ENCODE results near the gene ZNFX1.
"Not testable (repeated sequence)": the region's sequence is repeated elsewhere in the genome, so short reads cannot be mapped to it uniquely, and the experiment has no call there.

The ZNFX1 gene

GRCh38 chr20:49278036-49278817, at the start of gene ZNFX1:
TSS of gene ZNFX1 (minus strand) at chr20:49278057. CDS start at chr20:49275839, 2,218 bp downstream.
- Mint-ChIP-seq H3K27me3 (no peaks in the 10 kb centered on the region), H3K36me3 (peaks cover 59% of the 10 kb centered on the region), H3K9me3 (ENCODE audit: low read depth) (peaks cover 11% of the 10 kb centered on the region), H3K27ac (peak within 1 kb of the TSS; percentile 100), H3K4me3 (peak within 1 kb of the TSS; percentile 99), H3K4me1 (ENCODE audit: low read depth) (peaks cover 54% of the 10 kb centered on the region)

- peaks cover 13% of the 10 kb centered on the region for H3K27me3 Mint-ChIP-seq
- peaks cover 19% of the 10 kb centered on the region for H3K4me1 Mint-ChIP-seq (ENCODE audit: low read depth)
- no peak overlapping the region for H3K4me3 Mint-ChIP-seq
- no peaks in the 10 kb centered on the region for H3K36me3 Mint-ChIP-seq
- no peaks in the 10 kb centered on the region for H3K9me3 Mint-ChIP-seq (ENCODE audit: low read depth)
- H3K27ac Mint-ChIP-seq: no peak overlapping the region
Measured at GRCh38 chr20:49326026-49326425, 48.2 kb upstream of the ZNFX1 start.

- peaks cover 25% of the 10 kb centered on the region for H3K4me1 Mint-ChIP-seq (ENCODE audit: low read depth)
- H3K27me3 Mint-ChIP-seq: peaks cover 14% of the 10 kb centered on the region
- no peak overlapping the region for H3K4me3 Mint-ChIP-seq
- H3K36me3 Mint-ChIP-seq: no peaks in the 10 kb centered on the region
- H3K27ac Mint-ChIP-seq: peak overlapping the region; percentile 47
- H3K9me3 Mint-ChIP-seq (ENCODE audit: low read depth): no peaks in the 10 kb centered on the region
Measured at GRCh38 chr20:49324306-49324705, 46.4 kb upstream of the ZNFX1 start.

- H3K27me3 Mint-ChIP-seq: peaks cover 18% of the 10 kb centered on the region
- H3K9me3 Mint-ChIP-seq (ENCODE audit: low read depth): no peaks in the 10 kb centered on the region
- H3K27ac Mint-ChIP-seq: peak overlapping the region; percentile 47
- no peak overlapping the region for H3K4me3 Mint-ChIP-seq
- no peaks in the 10 kb centered on the region for H3K36me3 Mint-ChIP-seq
- peaks cover 29% of the 10 kb centered on the region for H3K4me1 Mint-ChIP-seq (ENCODE audit: low read depth)
Measured at GRCh38 chr20:49323622-49324238, 45.9 kb upstream of the ZNFX1 start.

GRCh38 chr20:49320460-49320859, 42.6 kb upstream of the ZNFX1 start:
- Mint-ChIP-seq H3K4me1 (ENCODE audit: low read depth) (peaks cover 34% of the 10 kb centered on the region), H3K36me3 (no peaks in the 10 kb centered on the region), H3K27me3 (peaks cover 21% of the 10 kb centered on the region), H3K27ac (no peak overlapping the region), H3K9me3 (ENCODE audit: low read depth) (no peaks in the 10 kb centered on the region), H3K4me3 (no peak overlapping the region)

GRCh38 chr20:49319208-49319809, 41.5 kb upstream of the ZNFX1 start:
- H3K36me3 Mint-ChIP-seq: no peaks in the 10 kb centered on the region
- peak overlapping the region; percentile 94 for H3K4me3 Mint-ChIP-seq
- H3K27ac Mint-ChIP-seq: no peak overlapping the region
- H3K4me1 Mint-ChIP-seq (ENCODE audit: low read depth): peaks cover 31% of the 10 kb centered on the region
- peaks cover 21% of the 10 kb centered on the region for H3K27me3 Mint-ChIP-seq
- H3K9me3 Mint-ChIP-seq (ENCODE audit: low read depth): no peaks in the 10 kb centered on the region

GRCh38 chr20:49318430-49319207, 40.8 kb upstream of the ZNFX1 start:
- Mint-ChIP-seq H3K27ac (no peak overlapping the region), H3K4me3 (peak overlapping the region; percentile 94)

GRCh38 chr20:49318091-49318429, 40.2 kb upstream of the ZNFX1 start:
- H3K27ac Mint-ChIP-seq: no peak overlapping the region
- no peaks in the 10 kb centered on the region for H3K36me3 Mint-ChIP-seq
- no peaks in the 10 kb centered on the region for H3K9me3 Mint-ChIP-seq (ENCODE audit: low read depth)
- peaks cover 21% of the 10 kb centered on the region for H3K27me3 Mint-ChIP-seq
- peak overlapping the region; percentile 61 for H3K4me3 Mint-ChIP-seq
- H3K4me1 Mint-ChIP-seq (ENCODE audit: low read depth): peaks cover 19% of the 10 kb centered on the region

More at GRCh38 chr20:49318430-49319207, 40.8 kb upstream of the ZNFX1 start:
- Mint-ChIP-seq H3K27me3 (peaks cover 21% of the 10 kb centered on the region), H3K4me1 (ENCODE audit: low read depth) (peaks cover 25% of the 10 kb centered on the region), H3K36me3 (no peaks in the 10 kb centered on the region), H3K9me3 (ENCODE audit: low read depth) (no peaks in the 10 kb centered on the region)

- peaks cover 20% of the 10 kb centered on the region for H3K27me3 Mint-ChIP-seq
Measured at GRCh38 chr20:49316704-49317103, 38.8 kb upstream of the ZNFX1 start.

GRCh38 chr20:49315580-49315979, 37.7 kb upstream of the ZNFX1 start:
- Mint-ChIP-seq H3K4me1 (ENCODE audit: low read depth) (peaks cover 20% of the 10 kb centered on the region), H3K4me3 (no peak overlapping the region), H3K9me3 (ENCODE audit: low read depth) (no peaks in the 10 kb centered on the region), H3K36me3 (peaks cover 4% of the 10 kb centered on the region), H3K27me3 (peaks cover 11% of the 10 kb centered on the region), H3K27ac (no peak overlapping the region)

More at GRCh38 chr20:49316704-49317103, 38.8 kb upstream of the ZNFX1 start:
- no peak overlapping the region for H3K27ac Mint-ChIP-seq
- no peak overlapping the region for H3K4me3 Mint-ChIP-seq
- no peaks in the 10 kb centered on the region for H3K36me3 Mint-ChIP-seq
- H3K4me1 Mint-ChIP-seq (ENCODE audit: low read depth): peaks cover 15% of the 10 kb centered on the region
- no peaks in the 10 kb centered on the region for H3K9me3 Mint-ChIP-seq (ENCODE audit: low read depth)

- not testable (repeated sequence) for H3K4me3 Mint-ChIP-seq; H3K27me3 Mint-ChIP-seq; H3K27ac Mint-ChIP-seq; H3K9me3 Mint-ChIP-seq (ENCODE audit: low read depth); H3K36me3 Mint-ChIP-seq
- H3K4me1 Mint-ChIP-seq (ENCODE audit: low read depth): peaks cover 19% of the 10 kb centered on the region
Measured at GRCh38 chr20:49314052-49314451, 36.2 kb upstream of the ZNFX1 start.

GRCh38 chr20:49313283-49313682, 35.4 kb upstream of the ZNFX1 start:
- Mint-ChIP-seq H3K4me3 (no peak overlapping the region), H3K27me3 (peaks cover 4% of the 10 kb centered on the region), H3K4me1 (ENCODE audit: low read depth) (peaks cover 19% of the 10 kb centered on the region), H3K27ac (no peak overlapping the region), H3K9me3 (ENCODE audit: low read depth) (no peaks in the 10 kb centered on the region), H3K36me3 (peaks cover 9% of the 10 kb centered on the region)

- Mint-ChIP-seq H3K4me1 (ENCODE audit: low read depth) (peaks cover 17% of the 10 kb centered on the region), H3K27ac (no peak overlapping the region), H3K36me3 (peaks cover 9% of the 10 kb centered on the region), H3K4me3 (no peak overlapping the region), H3K27me3 (peaks cover under 1% of the 10 kb centered on the region), H3K9me3 (ENCODE audit: low read depth) (no peaks in the 10 kb centered on the region)
Measured at GRCh38 chr20:49312661-49313060, 34.8 kb upstream of the ZNFX1 start.

GRCh38 chr20:49310705-49311104, 32.8 kb upstream of the ZNFX1 start:
- no peaks in the 10 kb centered on the region for H3K9me3 Mint-ChIP-seq (ENCODE audit: low read depth)
- H3K4me3 Mint-ChIP-seq: no peak overlapping the region
- H3K27ac Mint-ChIP-seq: peak overlapping the region; percentile 46
- peaks cover 17% of the 10 kb centered on the region for H3K4me1 Mint-ChIP-seq (ENCODE audit: low read depth)
- peaks cover 9% of the 10 kb centered on the region for H3K36me3 Mint-ChIP-seq
- H3K27me3 Mint-ChIP-seq: no peaks in the 10 kb centered on the region

GRCh38 chr20:49308875-49309274, 31.0 kb upstream of the ZNFX1 start:
- Mint-ChIP-seq H3K36me3 (peaks cover 9% of the 10 kb centered on the region), H3K27me3 (no peaks in the 10 kb centered on the region), H3K4me3 (no peak overlapping the region), H3K27ac (peak overlapping the region; percentile 24), H3K9me3 (ENCODE audit: low read depth) (no peaks in the 10 kb centered on the region), H3K4me1 (ENCODE audit: low read depth) (peaks cover 26% of the 10 kb centered on the region)
